Urothelium cell line (cell line): ENCODE measurements around the gene KHDRBS2.

ENCODE experiments used
- DNase-seq: peaks from one replicate; pipeline ENCODE4 v3.0.0; 2011; ENCODE audit warnings: low spot score, mixed read lengths
- FAIRE-seq: peaks from 2 replicates; lab custom pipeline; 2011; peaks lifted over from hg19 to GRCh38; lab: Jason Lieb, UNC

KHDRBS2 gene

DNA sequence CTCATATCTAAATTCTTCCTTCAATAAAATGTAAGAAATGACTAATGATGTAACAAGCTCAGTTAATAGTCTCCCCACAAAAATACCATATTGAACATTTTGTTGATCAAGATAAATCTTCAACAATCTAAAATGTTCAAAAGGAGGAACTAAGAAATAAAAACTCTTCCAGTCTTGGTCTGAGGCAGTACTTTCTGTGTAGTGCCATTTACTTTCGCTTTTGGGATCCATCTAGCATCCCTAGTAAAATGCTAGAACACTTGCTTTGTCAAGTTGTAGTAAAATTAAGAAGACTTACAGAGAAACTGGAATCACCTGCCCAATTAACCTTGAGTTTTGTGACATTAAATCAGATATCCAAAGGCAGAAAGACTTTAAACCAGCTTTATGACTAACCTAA, 246.4 kb downstream of the KHDRBS2 start:
- FAIRE-seq = no peak

DNA sequence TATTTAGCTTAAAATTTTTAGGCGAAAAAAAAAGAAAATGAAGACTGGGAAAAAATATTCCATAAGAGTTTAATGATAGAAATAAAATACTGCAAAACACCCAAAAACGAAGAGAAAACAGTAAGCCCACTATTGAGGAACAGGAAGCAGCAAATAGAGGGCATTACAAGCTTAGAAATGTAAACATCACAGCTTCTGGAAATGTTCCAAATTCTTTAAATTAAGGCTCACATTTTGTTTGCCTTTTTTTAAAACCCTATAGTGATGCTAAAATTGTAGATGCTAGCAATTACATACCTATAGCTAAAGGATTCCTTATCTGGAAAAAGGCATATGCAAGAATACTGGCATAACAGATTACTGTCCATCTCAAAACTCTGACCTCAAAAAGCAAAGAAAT, 248.6 kb downstream of the KHDRBS2 start:
- FAIRE-seq (no peak), DNase-seq (no peak)

More for the DNA sequence above, 246.4 kb downstream of the KHDRBS2 start:
- DNase-seq = no peak

DNA sequence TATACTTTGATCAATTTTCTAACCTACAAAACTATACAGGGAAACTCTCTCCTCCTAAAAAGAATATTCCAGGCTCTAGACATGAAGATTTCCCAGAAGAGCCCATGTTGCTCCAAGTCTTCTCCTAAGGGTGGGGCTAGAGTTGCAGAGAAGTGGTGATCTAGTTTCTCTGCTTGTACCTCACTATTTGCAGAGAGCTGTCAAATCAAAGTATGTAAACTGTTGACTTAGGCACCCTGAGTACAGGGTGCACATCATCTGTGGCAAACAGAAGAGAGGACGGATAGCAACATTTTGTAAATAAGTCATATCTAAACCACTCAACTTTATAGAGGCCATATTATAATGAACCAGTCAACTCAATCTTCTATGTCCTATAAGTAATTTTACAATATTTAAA, 250.1 kb downstream of the KHDRBS2 start:
- no peak for FAIRE-seq
- no peak for DNase-seq

DNA sequence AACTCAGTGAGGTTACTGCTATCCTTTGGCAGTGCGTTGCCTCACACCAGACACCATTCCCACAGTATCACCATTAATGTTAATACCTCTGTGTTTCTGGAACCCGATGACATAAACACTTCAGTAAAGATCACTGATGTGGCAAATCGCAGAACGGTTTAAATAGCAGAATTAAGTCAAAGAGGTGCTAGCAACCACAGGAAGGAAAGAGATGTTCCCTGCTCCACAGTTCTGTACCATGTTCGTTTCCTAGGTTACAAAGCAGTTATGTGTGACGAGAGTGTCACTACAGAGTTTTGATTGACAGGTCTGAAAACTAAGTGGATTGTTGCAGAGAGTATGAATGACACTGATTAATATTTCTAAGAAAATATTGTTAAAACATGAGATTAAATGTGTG, 272.3 kb downstream of the KHDRBS2 start:
- FAIRE-seq = no peak
- DNase-seq = no peak

DNA sequence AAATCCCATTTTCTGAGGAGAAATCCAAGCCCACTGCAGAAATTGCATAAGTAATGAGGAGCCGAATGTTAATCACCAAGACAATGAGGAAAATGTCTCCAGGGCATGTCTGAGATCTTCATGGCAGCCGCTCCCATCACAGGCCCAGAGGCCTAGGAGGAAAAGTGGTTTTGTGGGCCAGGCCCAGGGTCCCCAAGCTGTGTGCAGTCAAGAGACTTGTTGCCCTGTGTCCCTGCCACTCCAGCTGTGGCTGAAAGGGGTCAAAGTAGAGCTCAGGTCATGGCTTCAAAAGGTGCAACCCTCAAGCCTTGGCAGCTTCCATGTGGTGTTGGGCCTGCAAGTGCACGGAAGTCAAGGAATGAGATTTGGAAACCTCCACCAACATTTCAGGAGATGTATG, 276.6 kb downstream of the KHDRBS2 start:
- no peak for DNase-seq
- no peak for FAIRE-seq

DNA sequence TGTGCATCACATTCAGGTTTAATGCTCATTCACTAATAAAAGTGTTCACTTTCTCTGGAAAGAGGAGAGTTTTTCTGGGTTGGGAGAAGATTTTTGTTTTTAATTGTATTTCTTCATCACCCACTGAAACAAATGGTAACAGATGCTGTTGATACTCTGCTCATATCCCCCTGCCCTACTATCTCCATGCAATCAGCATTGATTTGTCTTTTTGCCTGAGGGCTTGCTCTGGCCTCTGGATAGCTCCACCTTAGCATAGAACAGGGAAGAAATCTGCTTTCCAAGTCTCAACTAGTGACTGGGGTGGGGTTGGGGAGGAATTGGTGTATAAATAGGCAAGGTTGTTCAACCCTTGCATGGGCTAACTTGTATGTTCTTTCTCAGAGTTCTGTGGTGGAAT, 296.4 kb downstream of the KHDRBS2 start:
- DNase-seq (no peak), FAIRE-seq (no peak)

DNA sequence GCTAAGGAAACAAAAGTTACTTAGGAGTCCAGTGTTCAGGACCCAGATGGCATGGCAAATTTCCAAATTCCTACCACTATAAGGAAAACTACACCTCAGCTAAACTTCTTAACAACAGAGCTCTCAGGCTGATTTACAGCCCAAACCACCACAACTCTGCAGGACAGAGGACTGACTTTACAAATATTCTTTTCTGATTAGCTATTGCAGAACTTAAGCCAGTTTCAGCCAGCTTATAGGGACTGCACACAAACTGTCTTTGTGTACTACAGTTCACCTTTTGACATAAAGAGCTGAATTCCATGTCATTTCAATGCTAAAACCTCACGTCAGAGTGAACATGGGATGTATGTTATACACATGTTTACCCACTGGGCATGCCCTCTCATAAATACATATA, 305.4 kb downstream of the KHDRBS2 start:
- DNase-seq = no peak
- no peak for FAIRE-seq

DNA sequence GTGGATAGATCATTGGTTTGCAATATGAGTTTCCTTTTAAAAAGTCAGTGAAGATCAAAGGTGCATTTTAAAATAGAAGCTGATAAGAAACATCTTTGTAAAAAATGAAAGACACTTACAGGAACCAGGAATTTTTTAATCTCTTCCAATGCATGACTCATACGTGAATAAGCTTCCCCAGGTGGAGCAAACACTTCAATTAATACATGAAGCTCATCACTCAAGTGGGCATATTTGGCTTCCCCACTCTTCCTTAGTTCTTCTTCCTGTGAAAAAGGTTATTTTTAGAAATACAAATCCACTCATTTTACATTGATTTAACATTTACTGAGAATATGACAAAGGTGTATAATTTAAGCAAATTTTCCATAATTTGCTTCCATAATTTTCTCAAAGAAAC, 308.1 kb downstream of the KHDRBS2 start:
- no peak for FAIRE-seq
- DNase-seq = peak; percentile 13

DNA sequence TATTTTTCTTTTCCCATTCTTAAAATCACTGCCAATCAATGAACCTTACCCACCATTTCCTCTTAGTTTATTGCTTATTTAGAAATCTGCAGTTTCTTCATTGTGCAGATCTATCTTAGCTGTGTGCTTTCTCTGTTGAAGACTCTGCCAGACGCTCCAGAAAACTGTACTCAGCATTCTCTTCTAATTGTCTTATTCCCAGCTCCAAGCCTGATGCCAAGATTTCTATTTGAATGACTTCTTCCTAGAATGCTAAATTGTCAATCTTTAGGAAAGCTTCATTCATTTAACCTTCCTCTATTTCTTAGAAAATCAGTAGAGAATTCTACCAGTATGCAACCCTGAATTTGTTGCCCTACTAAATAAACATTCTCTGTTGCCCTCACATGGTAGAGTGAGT, 308.9 kb downstream of the KHDRBS2 start:
- FAIRE-seq = no peak

DNA sequence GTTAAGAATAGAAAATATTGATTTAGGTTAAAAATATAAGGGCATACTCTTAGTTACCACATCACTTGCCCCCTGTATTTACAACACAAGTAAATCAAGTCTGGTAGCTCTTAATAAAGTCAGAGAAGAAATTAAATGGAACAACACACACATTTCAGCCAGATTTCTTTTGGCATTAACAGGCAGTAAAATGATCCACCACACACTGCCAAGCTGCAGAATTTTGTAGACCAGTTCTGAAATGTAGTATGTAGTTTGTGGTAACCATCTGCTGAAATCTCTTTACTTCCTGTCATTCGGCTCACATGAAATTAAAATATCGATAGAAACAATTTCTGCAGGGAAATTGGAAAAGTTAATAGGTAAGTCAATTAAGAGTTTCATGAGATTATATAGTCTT, 326.8 kb downstream of the KHDRBS2 start:
- FAIRE-seq (no peak), DNase-seq (no peak)

More for the DNA sequence above, 308.9 kb downstream of the KHDRBS2 start:
- no peak for DNase-seq

DNA sequence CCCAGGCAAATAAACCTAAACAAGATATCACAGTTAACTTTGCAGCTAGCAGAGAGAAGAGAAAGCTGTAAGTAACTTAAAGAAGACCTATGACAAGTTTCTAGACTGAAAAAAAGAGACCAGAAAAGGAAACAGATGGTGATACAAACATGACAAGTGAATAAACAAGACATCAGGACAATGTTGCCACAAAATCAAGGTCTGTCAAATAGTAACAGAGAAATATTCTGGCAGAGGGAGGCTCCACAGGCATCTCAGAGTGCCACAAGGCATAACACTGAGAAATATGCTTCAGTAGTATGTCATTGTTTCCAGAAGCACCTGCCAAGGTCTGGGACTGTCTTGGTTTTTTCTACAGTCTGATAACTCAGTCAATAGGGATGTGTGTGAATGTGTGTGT, 332.2 kb downstream of the KHDRBS2 start:
- FAIRE-seq = no peak
- no peak for DNase-seq

DNA sequence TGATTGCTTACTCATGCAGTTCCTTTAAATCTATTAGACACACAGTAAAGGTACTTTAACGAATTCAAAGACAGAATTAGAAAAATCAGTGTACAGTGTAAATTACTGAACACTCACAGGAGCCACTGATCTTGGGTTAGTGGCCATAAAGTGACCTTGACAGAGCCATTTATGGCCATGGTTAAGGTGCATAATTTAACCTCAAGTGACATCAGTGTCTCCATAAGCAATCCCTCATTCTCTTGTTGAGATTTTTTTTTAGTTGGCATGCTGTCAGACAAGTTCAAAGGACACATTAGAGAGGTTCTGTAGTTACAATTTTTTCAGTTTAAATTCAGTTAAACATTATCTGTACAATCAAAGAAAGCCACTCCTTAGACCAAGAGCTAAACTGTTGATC, 334.4 kb downstream of the KHDRBS2 start:
- DNase-seq = no peak
- FAIRE-seq = no peak

DNA sequence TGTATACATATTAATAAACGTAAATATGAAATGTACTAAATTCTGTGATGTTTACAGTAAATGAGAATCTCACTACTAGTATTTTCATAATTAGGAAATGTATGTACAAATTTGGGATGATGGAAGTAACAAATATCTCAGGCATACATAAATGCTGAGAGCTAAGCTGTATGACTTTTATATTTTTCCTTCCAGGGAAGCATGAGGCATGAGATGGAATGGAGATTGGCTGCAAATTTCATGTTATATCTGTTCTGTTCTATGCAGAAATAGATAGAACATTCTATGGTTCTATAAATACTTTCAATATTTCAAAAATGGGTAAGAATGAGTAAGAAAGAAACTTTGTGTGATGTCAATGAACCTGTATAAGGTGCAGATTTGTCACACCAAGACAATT, 335.2 kb downstream of the KHDRBS2 start:
- DNase-seq = no peak
- FAIRE-seq = no peak

DNA sequence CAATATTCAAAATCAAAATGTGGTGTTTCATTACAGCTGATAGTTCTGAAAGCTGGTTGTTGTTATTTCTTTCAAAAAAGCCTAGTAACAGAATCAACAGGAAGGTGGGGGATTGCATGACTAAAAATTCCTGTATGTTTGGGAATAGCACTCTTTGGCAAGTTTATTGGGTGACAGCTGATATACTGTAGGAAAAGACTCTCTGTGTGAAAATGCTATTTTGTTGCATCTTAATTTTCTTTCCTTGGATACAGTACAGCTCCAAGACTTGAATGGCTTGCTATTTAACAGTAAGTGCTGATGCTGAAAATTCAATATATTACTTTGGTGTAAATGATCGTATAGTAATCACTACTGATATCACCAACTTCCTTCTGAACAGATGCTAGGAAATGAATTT, 336.1 kb downstream of the KHDRBS2 start:
- FAIRE-seq = no peak

DNA sequence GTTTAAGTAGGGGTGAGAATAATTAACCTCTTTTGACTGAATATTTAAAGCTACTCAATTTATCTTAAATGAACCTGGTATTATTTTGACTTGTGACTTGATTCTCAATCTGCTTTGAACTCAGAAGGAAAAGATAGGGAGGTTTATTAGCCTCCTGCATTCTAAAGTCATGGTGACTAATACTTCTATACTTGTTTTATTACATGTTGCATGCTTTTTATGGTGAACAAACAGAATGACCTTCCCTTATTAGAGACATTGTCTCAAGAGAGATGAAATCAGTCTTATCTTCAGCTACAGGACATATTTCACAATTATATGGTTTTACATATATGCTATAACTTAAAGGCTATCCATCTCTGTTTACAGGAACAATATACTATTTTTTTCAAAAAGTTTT, 336.9 kb downstream of the KHDRBS2 start:
- DNase-seq (no peak), FAIRE-seq (no peak)

More for the DNA sequence above, 336.1 kb downstream of the KHDRBS2 start:
- DNase-seq = no peak

DNA sequence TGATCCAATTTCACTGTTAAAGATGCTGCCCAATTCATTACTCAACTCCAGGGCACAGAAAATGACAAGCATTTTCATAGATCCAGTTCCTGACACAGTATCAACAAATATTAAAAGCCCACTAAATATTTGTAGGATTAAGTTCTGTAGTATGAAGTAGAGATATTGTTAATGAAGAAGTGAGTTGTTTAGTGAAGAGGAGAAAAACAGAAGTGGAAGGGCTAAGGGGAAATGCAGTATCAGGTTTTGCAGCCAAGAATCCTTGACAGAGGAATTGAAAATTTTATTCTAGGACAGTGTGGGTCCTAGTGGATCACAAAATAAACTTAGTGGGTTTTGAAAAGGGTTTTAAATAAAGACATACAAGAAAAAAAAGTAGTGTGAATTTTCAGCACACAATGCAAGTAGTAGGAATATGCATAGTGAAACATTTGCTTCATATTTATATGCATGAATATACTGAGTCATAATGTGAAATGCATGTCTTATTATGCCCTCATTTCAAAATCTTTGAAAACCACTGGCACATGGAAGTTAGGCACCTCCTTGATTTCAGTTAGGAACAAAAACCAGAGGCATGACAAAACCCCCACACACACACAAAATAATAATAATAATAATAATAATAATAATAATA, 338.6 kb downstream of the KHDRBS2 start:
- no peak for DNase-seq
- FAIRE-seq = no peak

DNA sequence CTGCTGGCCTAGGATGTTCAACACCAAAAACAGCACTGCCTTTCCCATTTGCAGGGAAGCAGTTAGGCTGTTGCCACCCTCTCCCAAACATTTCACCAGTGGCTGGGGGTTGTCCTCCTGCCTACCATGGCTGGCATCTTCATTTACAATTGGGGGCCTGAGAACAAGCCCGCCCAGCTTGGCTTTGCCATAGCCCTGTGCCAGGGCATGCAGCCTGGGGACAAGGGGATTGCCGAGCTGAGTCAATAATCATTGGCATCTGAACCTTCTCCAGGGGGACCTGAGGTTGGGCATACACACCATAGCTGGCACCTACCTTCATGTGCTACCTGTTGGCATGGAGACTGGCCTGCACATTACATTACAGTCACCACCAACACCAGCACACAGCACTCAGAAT, 345.1 kb downstream of the KHDRBS2 start:
- FAIRE-seq (no peak), DNase-seq (no peak)

DNA sequence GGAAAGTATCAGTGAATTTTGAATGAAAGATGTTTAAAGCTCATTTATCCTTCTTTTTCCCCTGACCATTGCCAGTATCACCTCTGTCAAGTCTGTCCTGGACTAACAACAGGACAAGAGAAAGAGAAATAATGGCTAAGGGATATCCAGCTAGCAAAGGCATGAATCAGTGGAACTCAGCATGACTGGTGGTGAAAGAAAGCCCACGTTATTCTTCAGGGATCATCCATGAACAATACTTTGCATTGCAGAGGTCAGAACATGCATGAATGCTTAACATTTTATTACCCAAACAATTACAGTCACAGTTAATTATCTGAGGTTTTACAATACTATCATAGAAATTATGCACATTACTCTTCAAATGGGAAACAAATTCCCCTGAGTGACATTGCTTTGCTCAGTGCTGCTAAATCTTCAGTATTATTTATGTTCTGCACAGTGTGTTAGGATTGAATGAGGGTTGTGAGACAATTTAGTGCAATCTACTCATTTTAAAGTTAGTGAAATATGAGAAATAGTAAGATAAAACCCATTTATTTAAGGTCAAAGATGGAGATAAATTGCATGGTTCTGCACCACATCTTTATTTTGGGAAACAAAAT, 350.7 kb downstream of the KHDRBS2 start:
- DNase-seq (no peak), FAIRE-seq (peak; percentile 13)

DNA sequence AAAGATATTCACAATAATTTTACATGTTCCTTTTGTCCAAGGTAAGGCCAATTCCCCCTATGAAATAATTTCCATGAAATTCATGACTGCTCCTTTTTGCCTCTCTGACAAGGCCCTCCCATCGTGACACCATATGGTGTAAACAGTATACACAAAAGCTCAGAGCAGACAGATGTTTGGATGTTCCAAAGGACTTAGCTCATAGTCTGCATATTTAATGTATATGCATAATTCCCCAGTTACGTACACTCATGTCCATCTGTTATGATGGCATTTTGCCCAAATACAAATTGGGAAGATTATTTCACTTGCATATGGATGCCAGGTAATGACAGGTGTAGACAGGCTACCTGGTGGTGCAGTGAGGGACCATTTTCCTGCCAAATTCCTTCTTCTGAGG, 376.5 kb downstream of the KHDRBS2 start:
- DNase-seq = no peak
- peak; percentile 53 for FAIRE-seq

DNA sequence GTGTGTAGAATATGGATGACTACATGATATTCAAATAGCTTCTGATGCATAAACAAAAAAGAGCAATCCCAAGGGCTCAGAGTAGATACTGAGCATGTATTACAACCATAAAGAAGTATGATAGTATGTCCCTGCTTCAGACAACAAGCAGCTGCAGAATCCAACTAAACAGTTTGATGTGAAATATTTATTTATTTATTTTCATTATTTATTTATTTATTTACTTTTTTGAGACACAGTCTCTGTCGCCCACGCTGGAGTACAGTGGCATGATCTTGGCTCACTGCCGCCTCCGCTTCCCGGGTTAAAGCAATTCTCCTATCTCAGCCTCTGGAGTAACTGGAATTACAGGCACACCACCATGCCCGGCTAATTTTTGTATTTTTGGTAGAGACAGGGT, 384.3 kb downstream of the KHDRBS2 start:
- DNase-seq (no peak), FAIRE-seq (no peak)

DNA sequence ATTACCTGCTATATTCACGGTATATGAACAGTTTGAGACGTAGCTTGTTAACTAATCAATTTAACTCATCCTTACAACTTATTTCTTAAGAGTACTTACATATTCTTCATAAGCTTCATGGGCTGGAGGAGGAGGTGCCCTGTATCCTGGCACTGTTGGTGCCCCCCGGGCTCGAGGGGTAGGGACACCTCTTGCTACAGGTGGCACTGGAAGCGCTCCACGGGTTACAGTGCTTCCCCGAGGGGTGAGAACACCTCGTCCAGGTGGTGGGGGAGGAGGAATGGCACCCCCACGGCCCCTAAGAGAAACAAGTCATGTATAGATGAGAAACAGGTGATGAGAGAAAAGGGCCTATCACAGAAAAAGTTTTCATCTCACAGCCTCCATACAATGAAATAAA, 391.5 kb downstream of the KHDRBS2 start:
- DNase-seq (no peak), FAIRE-seq (no peak)

DNA sequence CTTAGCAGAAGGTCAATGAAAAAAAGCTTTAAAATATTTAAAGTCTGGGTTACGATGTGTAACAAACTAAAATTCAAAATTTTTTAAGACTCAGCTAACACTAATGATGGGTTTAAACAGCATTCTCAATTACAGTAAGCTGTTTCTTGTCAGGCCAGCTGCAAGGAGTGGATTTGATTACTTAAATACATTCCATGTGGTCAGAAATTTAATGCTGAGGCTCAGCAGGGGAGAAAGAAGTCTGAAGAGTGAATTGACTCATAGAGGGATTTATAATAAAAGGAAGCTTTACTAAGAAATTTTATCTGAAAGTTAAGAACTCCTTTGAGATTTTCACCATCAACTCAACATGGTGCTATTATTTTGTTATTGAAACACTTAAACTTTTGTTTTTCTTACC, 398.6 kb downstream of the KHDRBS2 start:
- FAIRE-seq (no peak), DNase-seq (no peak)
